Measurements from ENCODE around the gene CELF2. TPM values are rescaled to one million over a fixed set of nuclear protein-coding genes. Genes with fewer than 3 reads are reported as not detected.

The CELF2 gene
- total RNA-seq, 1 donor from 2014 or later: 27.5 TPM

GRCh38 chr10:11252887-11253286 is 235.2 kb downstream of the CELF2 start:
- peaks cover 19% of the 10 kb centered on the region for H3K4me1 Mint-ChIP-seq (ENCODE audit: unreplicated experiment)

DNA sequence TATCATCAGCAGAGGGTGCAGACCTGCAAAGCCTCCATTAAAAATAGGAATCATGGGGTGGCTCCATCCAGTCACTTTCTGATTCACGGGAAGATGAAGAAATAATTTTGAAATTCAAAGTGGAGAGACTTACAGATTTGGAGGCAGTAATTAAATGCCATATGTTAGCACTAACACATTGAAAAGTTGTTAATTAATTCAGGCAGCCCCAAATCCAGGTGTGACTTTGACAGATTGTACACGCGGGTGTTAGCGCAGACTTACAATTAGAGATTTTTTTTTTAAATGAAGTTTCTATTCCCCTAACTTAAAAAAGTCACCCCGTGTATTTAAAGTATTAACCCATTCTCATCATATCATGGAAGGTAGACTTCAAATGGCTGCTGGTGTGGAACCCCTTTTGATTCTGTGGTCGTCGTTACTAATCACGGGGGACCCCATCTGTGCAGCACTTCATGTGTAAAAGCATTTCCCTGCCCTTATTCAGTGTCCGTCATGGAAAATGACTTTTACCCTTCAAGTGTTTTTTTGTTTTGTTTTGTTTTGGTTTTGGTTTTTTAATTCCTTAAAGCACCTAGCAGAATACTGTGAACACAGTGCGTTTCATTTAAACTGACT is 235.8 kb downstream of the CELF2 start:
- H3K4me1 Mint-ChIP-seq (ENCODE audit: unreplicated experiment): peaks cover 24% of the 10 kb centered on the region
- H3K36me3 Mint-ChIP-seq (ENCODE audit: low read depth, unreplicated experiment): peaks cover 8% of the 10 kb centered on the region

More at GRCh38 chr10:11252887-11253286, 235.2 kb downstream of the CELF2 start:
- Mint-ChIP-seq H3K36me3 (ENCODE audit: low read depth, unreplicated experiment) (peaks cover 4% of the 10 kb centered on the region), H3K27ac (ENCODE audit: unreplicated experiment) (no peak overlapping the region), H3K27me3 (ENCODE audit: unreplicated experiment) (peaks cover 1% of the 10 kb centered on the region), H3K4me3 (ENCODE audit: unreplicated experiment) (no peak overlapping the region), H3K9me3 (ENCODE audit: unreplicated experiment) (no peaks in the 10 kb centered on the region)
- DNase-seq (ENCODE audit: low spot score): no peak
- no peak for TF ChIP-seq CTCF (IDR thresholded peaks at IDR 0.05; ENCODE audit: unreplicated experiment)

GRCh38 chr10:11255156-11255555 is 237.5 kb downstream of the CELF2 start:
- Mint-ChIP-seq H3K9me3 (ENCODE audit: unreplicated experiment) (no peaks in the 10 kb centered on the region), H3K36me3 (ENCODE audit: low read depth, unreplicated experiment) (peaks cover 8% of the 10 kb centered on the region), H3K4me1 (ENCODE audit: unreplicated experiment) (peaks cover 16% of the 10 kb centered on the region), H3K4me3 (ENCODE audit: unreplicated experiment) (no peak overlapping the region), H3K27ac (ENCODE audit: unreplicated experiment) (no peak overlapping the region), H3K27me3 (ENCODE audit: unreplicated experiment) (peaks cover 1% of the 10 kb centered on the region)
- TF ChIP-seq CTCF (IDR thresholded peaks at IDR 0.05; ENCODE audit: unreplicated experiment): no peak
- DNase-seq (ENCODE audit: low spot score): no peak

More for the DNA sequence above, 235.8 kb downstream of the CELF2 start:
- peaks cover 1% of the 10 kb centered on the region for H3K27me3 Mint-ChIP-seq (ENCODE audit: unreplicated experiment)
- no peak for TF ChIP-seq CTCF (IDR thresholded peaks at IDR 0.05; ENCODE audit: unreplicated experiment)
- H3K9me3 Mint-ChIP-seq (ENCODE audit: unreplicated experiment): no peaks in the 10 kb centered on the region
- no peak for DNase-seq (ENCODE audit: low spot score)
- no peak overlapping the region for H3K27ac Mint-ChIP-seq (ENCODE audit: unreplicated experiment)
- no peak overlapping the region for H3K4me3 Mint-ChIP-seq (ENCODE audit: unreplicated experiment)

GRCh38 chr10:11255796-11256444 is 238.2 kb downstream of the CELF2 start:
- peaks cover 16% of the 10 kb centered on the region for H3K4me1 Mint-ChIP-seq (ENCODE audit: unreplicated experiment)
- no peak for TF ChIP-seq CTCF (IDR thresholded peaks at IDR 0.05; ENCODE audit: unreplicated experiment)
- peaks cover 8% of the 10 kb centered on the region for H3K36me3 Mint-ChIP-seq (ENCODE audit: low read depth, unreplicated experiment)
- no peak for DNase-seq (ENCODE audit: low spot score)
- no peak overlapping the region for H3K27ac Mint-ChIP-seq (ENCODE audit: unreplicated experiment)
- no peaks in the 10 kb centered on the region for H3K9me3 Mint-ChIP-seq (ENCODE audit: unreplicated experiment)
- no peak overlapping the region for H3K4me3 Mint-ChIP-seq (ENCODE audit: unreplicated experiment)
- H3K27me3 Mint-ChIP-seq (ENCODE audit: unreplicated experiment): no peaks in the 10 kb centered on the region

- peaks cover 11% of the 10 kb centered on the region for H3K36me3 Mint-ChIP-seq (ENCODE audit: low read depth, unreplicated experiment)
- H3K27ac Mint-ChIP-seq (ENCODE audit: unreplicated experiment): no peak overlapping the region
- TF ChIP-seq CTCF (IDR thresholded peaks at IDR 0.05; ENCODE audit: unreplicated experiment): no peak
- H3K27me3 Mint-ChIP-seq (ENCODE audit: unreplicated experiment): no peaks in the 10 kb centered on the region
- no peaks in the 10 kb centered on the region for H3K9me3 Mint-ChIP-seq (ENCODE audit: unreplicated experiment)
- H3K4me1 Mint-ChIP-seq (ENCODE audit: unreplicated experiment): peaks cover 16% of the 10 kb centered on the region
- H3K4me3 Mint-ChIP-seq (ENCODE audit: unreplicated experiment): no peak overlapping the region
- no peak for DNase-seq (ENCODE audit: low spot score)
These were observed 239.2 kb downstream of the CELF2 start for GRCh38 chr10:11256896-11257295.
